HEK293T (cell line): Measurements from ENCODE around the gene VPS37B.

ENCODE experiments used
- ARNT ChIP-seq: fragments of 450-650 bp; IDR thresholded peaks from 2 replicates; pipeline ENCODE4 v1.6.1; 2017; ENCODE audit warnings: mild to moderate bottlenecking
- FOXA1 ChIP-seq: fragments of 450-650 bp; IDR thresholded peaks from 2 replicates; pipeline ENCODE4 v1.6.1; 2016; ENCODE audit warnings: mild to moderate bottlenecking
- PKNOX1 ChIP-seq: fragments of 450-650 bp; IDR thresholded peaks from 2 replicates; pipeline ENCODE4 v1.6.1; 2016
- SP1 ChIP-seq: fragments of 450-650 bp; IDR thresholded peaks from 2 replicates; pipeline ENCODE4 v1.6.1; 2017

- TF ChIP-seq SP1: no peak
- no peak for TF ChIP-seq FOXA1
- no peak for TF ChIP-seq PKNOX1
- no peak for TF ChIP-seq ARNT
These were observed 32.8 kb downstream of the VPS37B start for GRCh38 chr12:122862872-122863701.
